HFFc6 (cell line): ENCODE measurements around the gene FOXI3. TPM values are rescaled to one million over a fixed set of nuclear protein-coding genes. Genes with fewer than 3 reads are reported as not detected.
"Not testable (repeated sequence)": the region's sequence is repeated elsewhere in the genome, so short reads cannot be mapped to it uniquely, and the experiment has no call there.

Source experiments
- DNase-seq: peaks from one replicate; pipeline ENCODE4 v3.0.0-alpha.2; 2018
- H3K27ac Mint-ChIP-seq: 2 replicates; pipeline ENCODE4 v1.8.0; 2020; ENCODE audit warnings: mild to moderate bottlenecking, mixed read lengths
- H3K27me3 Mint-ChIP-seq: 2 replicates; pipeline ENCODE4 v1.8.0; 2021; ENCODE audit warnings: mild to moderate bottlenecking, moderate library complexity, mixed read lengths; ENCODE audit not compliant: insufficient read depth
- H3K36me3 Mint-ChIP-seq: 2 replicates; pipeline ENCODE4 v1.8.0; 2021; ENCODE audit warnings: low read depth, mixed read lengths
- H3K4me1 Mint-ChIP-seq: 2 replicates; pipeline ENCODE4 v1.8.0; 2020; ENCODE audit warnings: low read depth, mixed read lengths
- H3K4me3 Mint-ChIP-seq: 2 replicates; pipeline ENCODE4 v1.8.0; 2020; ENCODE audit warnings: mild to moderate bottlenecking, moderate library complexity, mixed read lengths
- H3K9me3 Mint-ChIP-seq: 2 replicates; pipeline ENCODE4 v1.8.0; 2020; ENCODE audit warnings: mild to moderate bottlenecking, mixed read lengths
- total RNA-seq, 6 experiments: library from RNA; stranded (reverse); fragmentation: NEBNext Ultra II Directional; extraction: Animal tissue kit (Norgen Biotek cat#: 25700); gene quantifications; 2 replicates in 1 of 6; 3 replicates in 5 of 6; pipeline ENCODE4 v1.2.3, GENCODE V29; 2021
- TF ChIP-seq, protein P1 (sequence below): fragments of 200-600 bp; sonication (generic); IDR thresholded peaks from 2 replicates; pipeline ENCODE4 v1.5.0; 2021; ENCODE audit warnings: antibody characterized with exemption, mild to moderate bottlenecking

Gene FOXI3
- total RNA-seq, 6 experiments from 2014 or later: not detected

DNA sequence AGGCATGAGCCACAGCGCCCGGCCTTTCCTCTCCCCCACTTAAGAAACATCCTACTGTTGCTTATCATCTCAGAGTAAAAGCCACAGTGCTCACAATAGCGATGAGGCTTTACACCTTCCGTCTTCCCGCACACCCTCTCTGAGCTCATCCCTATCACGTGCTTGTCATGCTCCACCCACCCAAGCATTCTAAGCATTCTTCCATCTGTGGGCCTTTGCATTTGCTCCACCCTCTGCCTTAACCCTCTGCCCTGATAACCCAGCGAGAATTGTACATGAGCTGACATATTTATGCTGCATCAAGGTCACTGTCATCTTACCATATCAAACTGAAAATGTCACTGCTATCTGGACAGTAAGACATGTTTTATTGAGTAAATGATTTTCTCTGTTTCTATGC is 22.6 kb downstream of the FOXI3 start:
- no peak for DNase-seq
- Mint-ChIP-seq H3K4me3 (no peak overlapping the region), H3K36me3 (peaks cover 4% of the 10 kb centered on the region; the same call in 1 of the 2 replicates), H3K9me3 (peaks cover 10% of the 10 kb centered on the region; the same call in 1 of the 2 replicates), H3K27me3 (no peaks in the 10 kb centered on the region; the same call in 1 of the 2 replicates), H3K27ac (no peak overlapping the region), H3K4me1 (no peaks in the 10 kb centered on the region)
- TF ChIP-seq, protein P1, sequence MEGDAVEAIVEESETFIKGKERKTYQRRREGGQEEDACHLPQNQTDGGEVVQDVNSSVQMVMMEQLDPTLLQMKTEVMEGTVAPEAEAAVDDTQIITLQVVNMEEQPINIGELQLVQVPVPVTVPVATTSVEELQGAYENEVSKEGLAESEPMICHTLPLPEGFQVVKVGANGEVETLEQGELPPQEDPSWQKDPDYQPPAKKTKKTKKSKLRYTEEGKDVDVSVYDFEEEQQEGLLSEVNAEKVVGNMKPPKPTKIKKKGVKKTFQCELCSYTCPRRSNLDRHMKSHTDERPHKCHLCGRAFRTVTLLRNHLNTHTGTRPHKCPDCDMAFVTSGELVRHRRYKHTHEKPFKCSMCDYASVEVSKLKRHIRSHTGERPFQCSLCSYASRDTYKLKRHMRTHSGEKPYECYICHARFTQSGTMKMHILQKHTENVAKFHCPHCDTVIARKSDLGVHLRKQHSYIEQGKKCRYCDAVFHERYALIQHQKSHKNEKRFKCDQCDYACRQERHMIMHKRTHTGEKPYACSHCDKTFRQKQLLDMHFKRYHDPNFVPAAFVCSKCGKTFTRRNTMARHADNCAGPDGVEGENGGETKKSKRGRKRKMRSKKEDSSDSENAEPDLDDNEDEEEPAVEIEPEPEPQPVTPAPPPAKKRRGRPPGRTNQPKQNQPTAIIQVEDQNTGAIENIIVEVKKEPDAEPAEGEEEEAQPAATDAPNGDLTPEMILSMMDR: no peak

DNA sequence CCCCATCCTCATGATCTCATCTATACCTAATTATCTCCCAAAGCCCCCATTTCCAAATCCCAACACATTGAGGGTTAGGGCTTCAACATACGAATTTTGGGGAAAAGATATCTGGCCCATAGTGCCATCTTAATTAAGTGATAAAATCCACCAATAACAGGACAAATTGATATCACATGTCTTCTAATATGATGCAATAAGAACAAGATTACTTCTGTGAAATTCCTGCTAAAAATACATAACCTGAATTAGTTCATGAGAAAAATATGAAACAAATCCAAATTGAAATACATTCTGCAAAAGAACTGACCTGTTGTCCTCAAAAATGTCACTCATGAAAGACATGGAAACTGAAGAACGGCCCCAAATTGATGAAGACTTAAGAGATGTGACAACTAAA is 28.8 kb downstream of the FOXI3 start:
- TF ChIP-seq, protein P1: no peak
- H3K4me1 Mint-ChIP-seq: no peaks in the 10 kb centered on the region
- peaks cover 5% of the 10 kb centered on the region; the same call in 1 of the 2 replicates for H3K9me3 Mint-ChIP-seq
- H3K4me3 Mint-ChIP-seq: no peak overlapping the region
- H3K36me3 Mint-ChIP-seq: no peaks in the 10 kb centered on the region
- DNase-seq: no peak
- no peak overlapping the region for H3K27ac Mint-ChIP-seq
- H3K27me3 Mint-ChIP-seq: peaks cover 2% of the 10 kb centered on the region

DNA sequence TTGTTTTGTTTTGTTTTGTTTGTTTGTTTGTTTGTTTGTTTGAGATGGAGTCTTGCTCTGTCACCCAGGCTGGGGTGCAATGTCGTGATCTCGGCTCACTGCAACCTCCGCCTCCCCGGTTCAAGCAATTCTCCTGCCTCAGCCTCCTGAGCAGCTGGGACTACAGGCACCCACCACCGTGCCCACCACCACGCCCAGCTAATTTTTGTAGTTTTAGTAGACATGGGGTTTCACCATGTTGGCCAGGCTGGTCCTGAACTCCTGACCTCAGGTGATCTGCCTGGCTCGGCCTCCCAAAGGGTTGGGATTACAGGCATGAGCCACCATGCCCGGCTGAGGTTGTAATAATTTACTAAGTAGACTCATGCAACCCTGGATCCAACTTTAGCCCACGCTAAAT is 33.4 kb downstream of the FOXI3 start:
- H3K27me3 Mint-ChIP-seq, H3K4me3 Mint-ChIP-seq, DNase-seq, H3K4me1 Mint-ChIP-seq, H3K9me3 Mint-ChIP-seq, H3K36me3 Mint-ChIP-seq, H3K27ac Mint-ChIP-seq: not testable (repeated sequence)

DNA sequence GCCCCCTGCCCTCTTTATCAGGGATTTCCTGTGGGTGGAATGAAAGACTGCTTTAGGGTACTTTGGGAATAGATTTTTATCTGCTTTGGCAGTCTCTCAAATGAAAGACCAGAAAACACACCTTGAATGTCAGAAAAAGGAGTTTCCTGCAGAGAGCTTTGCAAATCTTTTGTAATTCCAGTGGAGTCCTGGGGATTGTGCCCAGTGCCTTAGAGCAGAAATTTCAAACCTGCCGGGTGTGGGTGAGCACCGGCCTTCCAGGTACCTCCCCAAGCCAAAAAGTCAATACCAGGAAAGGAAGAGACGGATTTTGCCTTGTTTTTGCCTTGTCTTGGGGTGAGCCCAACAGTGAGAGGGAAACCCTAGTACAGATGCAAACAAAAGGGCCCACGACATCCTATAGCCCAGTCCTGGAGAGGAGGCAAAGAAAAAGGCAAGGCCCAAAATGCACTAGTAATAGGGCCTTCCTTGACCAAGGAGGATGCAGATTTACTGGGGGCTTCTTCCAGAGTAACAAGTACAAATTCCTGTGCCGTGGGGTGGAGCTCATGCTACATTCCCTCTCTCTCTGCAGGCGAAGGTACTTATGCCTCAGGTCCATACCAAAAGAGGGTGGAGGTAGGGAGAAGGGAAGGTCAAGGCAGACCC is 36.4 kb downstream of the FOXI3 start:
- TF ChIP-seq, protein P1: no peak
- no peak for DNase-seq
- no peaks in the 10 kb centered on the region for H3K9me3 Mint-ChIP-seq
- H3K36me3 Mint-ChIP-seq: no peaks in the 10 kb centered on the region
- no peak overlapping the region for H3K4me3 Mint-ChIP-seq
- H3K27me3 Mint-ChIP-seq: peaks cover 2% of the 10 kb centered on the region; the same call in 1 of the 2 replicates
- H3K27ac Mint-ChIP-seq: no peak overlapping the region
- H3K4me1 Mint-ChIP-seq: no peaks in the 10 kb centered on the region

DNA sequence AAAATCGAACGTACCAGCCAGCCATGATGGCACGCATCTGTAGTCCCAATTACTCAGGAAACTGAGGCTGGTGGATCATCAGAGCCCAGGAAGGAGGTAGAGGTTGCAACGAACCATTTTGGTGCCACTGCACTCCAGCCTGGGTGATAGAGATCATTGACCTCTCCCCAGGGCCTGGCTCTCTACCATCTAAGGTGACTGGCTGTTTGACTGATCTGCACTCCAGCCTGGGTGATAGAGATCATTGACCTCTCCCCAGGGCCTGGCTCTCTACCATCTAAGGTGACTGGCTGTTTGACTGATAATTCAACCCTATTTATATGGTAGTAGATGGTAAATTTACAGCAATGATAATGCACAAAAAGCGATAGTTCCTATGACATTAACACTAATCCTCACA is 43.6 kb downstream of the FOXI3 start:
- H3K4me1 Mint-ChIP-seq, H3K27ac Mint-ChIP-seq, H3K27me3 Mint-ChIP-seq, H3K9me3 Mint-ChIP-seq, DNase-seq, H3K4me3 Mint-ChIP-seq, H3K36me3 Mint-ChIP-seq: not testable (repeated sequence)

DNA sequence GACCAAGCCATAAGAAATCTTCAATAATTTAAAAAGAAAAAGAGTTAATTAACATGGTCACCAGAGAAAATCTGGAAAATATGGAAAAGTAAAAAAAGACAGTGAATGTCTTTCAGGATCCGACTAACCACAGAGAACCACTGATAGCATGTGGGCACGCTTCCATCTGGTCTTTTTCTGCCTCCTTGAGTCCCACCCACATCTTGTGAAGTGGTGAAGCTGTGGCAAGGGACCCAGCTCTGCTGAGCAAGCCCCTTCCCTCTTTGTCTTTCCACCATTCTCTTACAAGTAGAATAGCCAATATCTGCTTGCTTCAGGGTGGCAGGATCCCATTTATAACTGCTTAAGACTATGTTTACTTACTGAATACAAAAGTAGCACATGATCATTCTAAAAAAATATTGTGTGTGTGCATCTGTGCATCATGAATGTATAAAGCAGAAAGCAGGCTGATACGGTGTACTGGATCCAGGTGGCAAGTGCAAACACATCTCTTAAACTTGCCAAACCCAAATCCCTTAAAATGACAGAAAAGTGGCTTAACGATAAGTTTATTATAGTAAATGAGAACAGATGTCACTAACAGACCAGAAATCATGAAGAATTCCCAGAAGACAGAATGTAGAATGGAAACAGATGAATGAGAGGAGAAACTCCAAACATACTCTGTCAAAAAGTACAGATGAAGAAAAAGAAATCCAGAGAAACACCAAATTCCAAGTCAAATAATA is 52.3 kb downstream of the FOXI3 start:
- TF ChIP-seq, protein P1: no peak
- H3K36me3 Mint-ChIP-seq: no peaks in the 10 kb centered on the region
- H3K27me3 Mint-ChIP-seq: no peaks in the 10 kb centered on the region
- H3K9me3 Mint-ChIP-seq: no peaks in the 10 kb centered on the region; the same call in 1 of the 2 replicates
- no peak overlapping the region for H3K4me3 Mint-ChIP-seq
- no peaks in the 10 kb centered on the region for H3K4me1 Mint-ChIP-seq
- no peak overlapping the region for H3K27ac Mint-ChIP-seq
- no peak for DNase-seq
